ENCODE data around the gene PDE2A.

PDE2A gene

GRCh38 chr11:72606748-72607468 is 67.3 kb downstream of the PDE2A start:
- no peak for DNase-seq

DNA sequence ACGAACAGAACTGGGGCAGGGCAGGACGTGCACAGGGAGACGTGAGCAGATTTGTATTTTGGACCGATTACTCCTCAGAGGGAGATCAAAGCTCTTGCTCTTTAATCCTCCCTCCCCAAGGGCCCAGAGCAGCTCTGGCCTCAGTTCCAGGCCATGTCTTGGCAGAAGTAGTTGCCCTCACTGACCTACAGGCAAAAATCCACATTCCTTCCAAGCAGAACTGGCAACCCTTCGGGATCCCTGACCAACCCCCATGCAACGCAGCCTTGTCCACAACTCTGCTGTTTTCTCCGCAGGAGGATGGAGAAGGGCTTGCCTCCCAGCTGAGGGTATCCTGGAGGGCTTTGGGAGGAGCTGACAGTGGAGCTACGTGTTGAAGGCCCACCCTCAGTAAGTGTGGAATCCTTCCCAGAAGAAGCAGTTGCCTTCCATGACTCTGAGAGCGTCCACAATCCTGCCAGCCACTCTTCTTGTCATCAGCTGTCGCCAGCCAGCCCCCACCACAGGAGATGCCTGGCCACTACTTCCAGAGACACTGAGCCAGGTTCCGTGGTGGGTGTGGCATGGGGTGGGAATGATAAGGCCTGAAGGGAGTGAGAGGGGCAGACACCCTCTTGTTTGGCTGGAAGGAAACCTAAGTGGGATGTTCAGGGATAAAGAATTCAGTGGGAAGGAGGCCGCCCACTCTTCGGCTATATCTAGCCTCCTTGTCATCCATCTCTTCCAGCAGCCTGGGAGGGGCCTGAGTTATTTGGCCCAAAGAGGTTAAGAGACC is 68.1 kb downstream of the PDE2A start:
- no peak for DNase-seq

DNA sequence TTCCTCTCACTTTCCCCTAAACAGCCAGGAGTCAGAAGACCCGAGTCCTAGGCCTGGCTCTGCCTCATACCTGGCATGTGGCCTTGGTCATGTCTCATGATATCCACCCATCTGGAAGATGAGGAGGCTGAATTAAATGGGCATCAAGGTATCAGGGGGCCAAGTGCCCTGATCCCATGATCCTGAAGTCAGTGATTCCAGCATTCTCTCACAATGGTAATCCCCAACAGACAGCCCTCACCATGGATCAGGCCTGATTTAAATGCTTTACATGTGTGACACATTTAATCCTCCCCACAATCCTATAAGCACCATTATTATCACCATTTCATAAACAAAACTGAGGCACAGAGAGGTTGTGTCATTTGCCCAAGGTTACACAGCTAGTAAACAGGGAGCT is 70.0 kb downstream of the PDE2A start:
- no peak for DNase-seq

- DNase-seq, result no peak
These were observed 71.8 kb downstream of the PDE2A start for GRCh38 chr11:72602250-72602904.

DNA sequence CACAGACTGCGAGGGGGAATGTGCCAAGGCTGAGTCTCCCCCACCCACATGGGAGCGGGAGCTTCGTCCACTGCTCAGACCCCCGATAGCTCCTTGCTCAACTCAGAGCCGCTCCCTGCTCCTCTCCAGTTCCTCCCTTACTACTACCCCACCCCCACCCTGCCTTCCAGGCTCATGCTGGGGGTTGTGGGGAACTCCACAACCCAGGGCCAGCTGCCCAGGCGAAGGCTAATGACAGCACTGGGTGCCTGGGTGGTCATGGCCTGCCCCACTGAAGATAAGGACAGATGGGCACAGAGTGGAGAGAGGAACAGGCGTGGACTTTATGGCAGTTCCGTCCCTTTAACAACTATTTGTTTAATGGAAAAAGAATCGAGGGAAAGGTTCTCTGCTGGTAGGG is 73.7 kb downstream of the PDE2A start:
- DNase-seq, result no peak

GRCh38 chr11:72599325-72600117 is 74.7 kb downstream of the PDE2A start:
- no peak for DNase-seq

DNA sequence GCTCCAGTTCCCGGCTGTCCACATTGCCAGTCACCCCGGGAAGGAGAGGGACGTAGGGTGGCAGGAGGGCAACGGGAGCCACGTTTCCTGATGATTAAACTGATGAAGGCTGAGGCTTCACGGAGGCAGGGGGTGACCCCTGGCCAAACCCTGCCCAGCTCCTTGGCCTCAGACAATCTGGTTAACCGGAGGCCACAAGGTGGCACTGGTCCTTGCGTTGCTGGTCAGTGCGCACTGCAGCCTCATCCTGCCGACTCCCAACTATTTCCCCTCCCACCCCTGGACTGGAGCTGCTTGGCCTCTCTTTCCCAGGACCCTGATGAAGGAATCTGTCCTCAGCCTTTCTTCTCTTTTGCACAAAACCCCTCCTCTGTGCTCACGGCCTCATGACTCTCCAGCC is 75.3 kb downstream of the PDE2A start:
- no peak for DNase-seq

DNA sequence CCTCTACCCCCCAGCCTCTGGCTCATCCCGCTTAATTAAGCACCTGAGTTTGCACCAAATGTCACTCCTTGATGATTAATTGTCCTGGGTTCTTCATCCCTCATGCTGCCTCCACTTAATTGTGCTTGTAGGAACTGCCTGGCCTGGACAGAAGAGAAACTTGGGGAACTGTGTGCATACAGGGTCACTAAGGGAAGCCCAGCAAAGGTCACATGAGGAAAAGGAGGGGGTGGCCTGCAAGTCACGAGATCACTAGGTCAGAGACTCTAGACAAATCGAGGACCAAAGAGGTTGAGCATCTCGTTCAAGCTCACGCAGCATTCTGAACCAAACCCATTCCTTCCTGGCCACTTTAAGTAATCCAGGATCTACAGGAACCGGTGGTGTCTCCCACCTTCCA is 75.8 kb downstream of the PDE2A start:
- DNase-seq, result no peak

- no peak for DNase-seq
These were observed 76.5 kb downstream of the PDE2A start for GRCh38 chr11:72597721-72598120.

DNA sequence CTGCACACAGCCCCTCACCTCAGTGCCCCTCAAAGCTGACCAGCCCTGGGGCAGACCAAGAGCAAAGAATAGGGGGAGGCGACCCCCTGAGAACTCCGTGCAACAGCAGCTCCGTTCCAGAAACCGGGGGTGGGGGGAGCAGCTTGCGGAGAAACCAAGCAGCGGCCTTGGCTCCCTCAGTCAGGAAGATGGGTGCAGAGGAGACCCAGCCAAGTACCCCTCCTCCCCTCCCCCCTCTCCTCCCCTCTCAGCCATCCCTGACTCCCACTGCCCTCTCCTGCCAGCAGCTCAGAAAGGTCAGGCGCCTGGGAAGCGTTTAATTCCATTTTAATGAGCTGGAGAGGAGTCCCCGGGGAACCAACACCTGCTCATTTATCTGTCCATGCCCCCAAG is 78.9 kb downstream of the PDE2A start:
- DNase-seq, result no peak

DNA sequence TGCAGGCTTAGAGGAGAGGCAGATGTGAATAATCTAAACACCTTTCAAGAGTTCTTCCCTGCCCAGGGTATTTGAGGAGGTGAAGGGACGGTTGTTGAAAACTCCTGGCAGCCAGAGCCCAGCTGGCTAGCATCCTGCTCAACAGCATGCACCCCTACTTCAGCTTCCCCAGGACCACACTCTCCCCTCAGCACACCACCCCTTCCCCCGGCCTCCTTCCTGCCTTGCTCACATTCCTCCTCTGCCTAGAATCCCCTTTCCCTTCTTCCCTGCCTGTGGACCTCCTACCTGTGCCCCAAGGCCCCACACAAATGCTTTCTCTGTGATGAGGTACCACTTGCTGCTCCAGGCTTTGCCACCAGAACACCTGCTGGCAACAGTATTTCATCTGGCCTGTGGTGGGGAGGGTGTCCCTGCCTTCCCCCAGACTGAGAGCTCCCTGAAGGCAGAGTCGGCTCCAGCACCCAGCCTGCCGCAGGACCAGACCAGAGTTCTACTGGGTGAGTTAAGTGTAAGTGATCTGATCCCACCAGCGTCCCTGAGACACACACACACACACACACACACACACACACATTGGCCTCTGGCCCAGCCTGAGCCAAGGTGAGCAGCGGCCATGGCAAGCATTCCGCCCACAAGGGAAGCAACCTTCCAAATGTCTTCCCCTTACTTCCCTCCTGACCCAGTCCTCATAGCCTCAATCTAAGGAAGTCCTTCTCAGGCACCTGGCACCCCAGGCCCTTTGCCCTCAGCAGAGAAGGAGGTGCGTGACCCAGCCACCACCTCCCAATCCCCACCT is 79.5 kb downstream of the PDE2A start:
- DNase-seq, result no peak

- no peak for DNase-seq
These were observed 81.3 kb downstream of the PDE2A start for GRCh38 chr11:72592698-72593495.

DNA sequence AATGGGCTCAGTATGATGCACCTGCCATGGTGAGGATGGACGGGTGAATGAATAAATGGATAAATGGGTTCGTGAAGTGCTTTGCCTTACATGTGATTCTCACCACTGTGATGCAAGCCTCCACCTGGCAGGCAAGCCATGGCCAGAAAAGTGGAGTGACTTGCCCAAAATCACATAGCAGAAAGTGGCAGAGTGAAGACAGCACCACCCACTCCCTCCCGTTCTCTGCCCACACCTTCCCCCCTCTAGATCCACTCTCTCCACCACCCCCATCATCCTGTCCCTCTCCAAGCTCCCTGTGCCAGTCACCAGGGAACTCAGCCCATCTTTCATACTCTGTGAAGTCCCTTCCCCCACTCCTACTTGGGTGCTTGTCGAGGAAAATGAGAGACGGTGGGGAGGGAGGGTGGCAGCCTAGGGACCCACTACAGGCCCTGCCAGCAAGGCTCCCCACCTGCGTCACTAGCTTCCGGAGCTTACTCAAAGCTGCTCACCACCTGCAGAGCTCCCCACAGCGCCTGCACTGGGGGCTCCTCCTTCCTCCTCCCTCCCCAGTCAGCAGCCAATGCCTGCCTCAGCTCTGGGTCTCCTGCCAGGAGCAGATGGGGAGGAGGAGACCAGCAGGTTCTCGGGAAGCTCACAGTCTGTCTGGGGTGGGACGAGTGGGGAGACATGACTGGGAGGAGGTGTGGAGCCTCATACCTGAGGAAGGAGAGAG is 82.3 kb downstream of the PDE2A start:
- peak in 3 of 4 experiments; percentile 5 to 32 (median 22) for DNase-seq

- DNase-seq, result no peak
These were observed 83.2 kb downstream of the PDE2A start for GRCh38 chr11:72591023-72591422.

DNA sequence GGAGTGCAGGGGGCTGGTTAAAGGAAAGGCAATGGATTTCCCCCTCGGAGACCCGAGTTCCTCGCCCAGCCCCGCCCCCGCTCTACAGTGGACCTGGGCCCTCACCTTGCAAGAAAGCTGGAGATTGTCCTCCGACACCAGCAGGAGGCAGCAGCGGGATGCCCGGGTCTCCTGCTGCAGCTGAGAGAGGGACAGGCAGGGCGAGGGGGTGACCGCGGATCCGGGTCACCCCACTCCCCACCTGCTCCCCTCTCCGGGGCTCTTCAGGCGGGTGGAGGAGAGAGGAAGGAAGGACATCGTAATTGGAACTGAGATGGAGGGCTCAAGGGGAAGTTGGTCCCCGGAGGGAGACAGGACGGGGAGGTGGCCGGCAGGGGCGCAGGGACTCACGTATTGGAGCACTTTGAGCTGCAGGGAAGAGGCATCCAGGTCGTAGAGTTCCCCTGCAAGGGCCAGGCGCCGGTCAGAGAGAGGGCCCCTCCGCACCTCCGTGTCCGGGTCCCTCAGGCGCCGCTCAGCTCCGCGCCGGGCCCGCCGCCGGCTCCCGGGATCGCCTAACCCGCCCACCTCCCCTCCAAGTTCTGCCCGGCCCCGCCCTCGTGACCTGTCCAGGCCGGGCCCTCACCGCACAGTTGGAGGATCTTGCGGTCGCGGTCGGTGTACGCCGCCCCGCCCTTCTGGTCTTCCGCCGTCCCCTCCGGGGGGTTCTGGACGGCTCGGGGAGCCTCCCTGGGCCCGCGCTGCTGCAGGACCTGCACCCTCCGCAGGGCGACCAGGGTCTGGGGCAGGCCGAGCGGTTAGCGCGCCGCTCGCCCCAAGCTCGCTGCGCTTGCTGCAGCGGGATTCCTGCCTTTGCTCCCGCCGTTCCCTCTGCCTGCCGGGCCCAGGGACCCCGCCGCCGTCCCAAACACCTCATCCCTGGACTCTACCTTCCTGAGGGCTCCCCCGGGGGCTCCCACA is 84.1 kb downstream of the PDE2A start:
- DNase-seq, result peak in 2 of 4 experiments; percentile 9 to 26

- no peak for DNase-seq
These were observed 85.5 kb downstream of the PDE2A start for GRCh38 chr11:72588421-72589410.

- DNase-seq, result no peak
These were observed 86.5 kb downstream of the PDE2A start for GRCh38 chr11:72587696-72588095.

Data from activated CD4-positive, CD25-positive, alpha-beta regulatory T cell (primary cell).